SK-N-SH treated with all-trans-retinoic acid at 6 μM for 48 hours (cell line): ENCODE data around the gene SCCPDH.
A peak's percentile ranks its signal among the peaks of the same experiment; 100 is the strongest.

Experiments used
- ATAC-seq: fragments of 200-7000 bp; cut with Tn5 transposase; 3 replicates; pipeline ENCODE4 v1.9.1; 2020; ENCODE audit warnings: mild to moderate bottlenecking, moderate library complexity
- ARNTL ChIP-seq: fragments of 450-650 bp; formaldehyde crosslinking; IDR thresholded peaks from 2 replicates; pipeline ENCODE4 v1.5.0; 2020; ENCODE audit warnings: low read depth, mild to moderate bottlenecking, moderate library complexity, borderline replicate concordance
- CREB5 ChIP-seq: fragments of 250-450 bp; sonication (Bioruptor Pico); IDR thresholded peaks from 2 replicates; pipeline ENCODE4 v1.5.1; 2020; ENCODE audit warnings: low read depth, mild to moderate bottlenecking, moderate library complexity
- CSDC2 ChIP-seq: fragments of 250-450 bp; sonication (Bioruptor Pico); IDR thresholded peaks from 2 replicates; pipeline ENCODE4 v1.5.0; 2020; ENCODE audit warnings: mild to moderate bottlenecking, moderate library complexity
- CSRNP3 ChIP-seq: fragments of 250-450 bp; sonication (Bioruptor Pico); IDR thresholded peaks from 2 replicates; pipeline ENCODE4 v1.5.1; 2021; ENCODE audit warnings: mild to moderate bottlenecking, moderate library complexity
- ESRRG ChIP-seq: fragments of 250-450 bp; sonication (Bioruptor Pico); IDR thresholded peaks from 2 replicates; pipeline ENCODE4 v1.6.1; 2021; ENCODE audit warnings: mild to moderate bottlenecking
- GLIS3 ChIP-seq: fragments of 250-450 bp; sonication (Bioruptor Pico); IDR thresholded peaks from 2 replicates; pipeline ENCODE4 v1.5.0; 2020; ENCODE audit warnings: mild to moderate bottlenecking, moderate library complexity
- ISL1 ChIP-seq: fragments of 250-450 bp; sonication (Bioruptor Pico); IDR thresholded peaks from 2 replicates; pipeline ENCODE4 v2.1.2; 2022; ENCODE audit warnings: mild to moderate bottlenecking, moderate library complexity
- PATZ1 ChIP-seq: fragments of 250-450 bp; sonication (Bioruptor Pico); IDR thresholded peaks from 2 replicates; pipeline ENCODE4 v1.8.0; 2020; ENCODE audit warnings: mild to moderate bottlenecking, moderate library complexity, borderline replicate concordance
- POU6F1 ChIP-seq: fragments of 250-450 bp; sonication (Bioruptor Pico); IDR thresholded peaks from 2 replicates; pipeline ENCODE4 v1.8.0; 2021; ENCODE audit warnings: low read depth, mild to moderate bottlenecking, moderate library complexity, borderline replicate concordance
- PPARA ChIP-seq: fragments of 250-450 bp; sonication (Bioruptor Pico); IDR thresholded peaks from 2 replicates; pipeline ENCODE4 v1.5.0; 2020; ENCODE audit warnings: mild to moderate bottlenecking, borderline replicate concordance
- RARB ChIP-seq: fragments of 250-450 bp; sonication (Bioruptor Pico); IDR thresholded peaks from 2 replicates; pipeline ENCODE4 v1.8.0; 2021; ENCODE audit warnings: mild to moderate bottlenecking, moderate library complexity
- SNAI2 ChIP-seq: fragments of 250-450 bp; sonication (Bioruptor Pico); IDR thresholded peaks from 2 replicates; pipeline ENCODE4 v1.5.0; 2020; ENCODE audit warnings: mild to moderate bottlenecking, moderate library complexity
- TCF4 ChIP-seq: fragments of 250-450 bp; sonication (Bioruptor Pico); IDR thresholded peaks from 2 replicates; pipeline ENCODE4 v1.8.0; 2021; ENCODE audit warnings: mild to moderate bottlenecking, moderate library complexity, borderline replicate concordance
- TOX ChIP-seq: fragments of 250-450 bp; sonication (Bioruptor Pico); IDR thresholded peaks from 2 replicates; pipeline ENCODE4 v1.8.0; 2021; ENCODE audit warnings: mild to moderate bottlenecking, moderate library complexity, borderline replicate concordance
- TSHZ2 ChIP-seq: fragments of 250-450 bp; sonication (Bioruptor Pico); IDR thresholded peaks from 2 replicates; pipeline ENCODE4 v1.5.0; 2020; ENCODE audit warnings: mild to moderate bottlenecking, moderate library complexity
- ZC3H10 ChIP-seq: fragments of 250-450 bp; sonication (Bioruptor Pico); IDR thresholded peaks from 2 replicates; pipeline ENCODE4 v1.5.1; 2021; ENCODE audit warnings: mild to moderate bottlenecking, moderate library complexity
- ZFP3 ChIP-seq: fragments of 250-450 bp; sonication (Bioruptor Pico); IDR thresholded peaks from 2 replicates; pipeline ENCODE4 v1.5.0; 2020; ENCODE audit warnings: mild to moderate bottlenecking, moderate library complexity
- ZFP30 ChIP-seq: fragments of 450-650 bp; formaldehyde crosslinking; IDR thresholded peaks from 2 replicates; pipeline ENCODE4 v1.5.0; 2022; ENCODE audit warnings: mild to moderate bottlenecking, moderate library complexity
- ZNF565 ChIP-seq: fragments of 450-650 bp; formaldehyde crosslinking; conservative IDR thresholded peaks from 2 replicates; pipeline ENCODE4 v1.5.0; 2020; ENCODE audit warnings: low read depth, mild to moderate bottlenecking, moderate library complexity
- ZNF70 ChIP-seq: fragments of 450-650 bp; formaldehyde crosslinking; IDR thresholded peaks from 2 replicates; pipeline ENCODE4 v1.5.0; 2020; ENCODE audit warnings: mild to moderate bottlenecking, moderate library complexity

SCCPDH gene

GRCh38 chr1:246753670-246754535 lies 29.7 kb downstream of the SCCPDH start:
- no peak for TF ChIP-seq CSRNP3 (CRISPR knock-in tag)
- no peak for TF ChIP-seq RARB (CRISPR knock-in tag)
- peak; percentile 98 for ATAC-seq

GRCh38 chr1:246755419-246755818 lies 31.2 kb downstream of the SCCPDH start:
- TF ChIP-seq PPARA (no peak), ZFP30 (no peak), TSHZ2 (CRISPR knock-in tag) (no peak), ZC3H10 (no peak), CSRNP3 (CRISPR knock-in tag) (no peak), TOX (CRISPR knock-in tag) (no peak), PATZ1 (CRISPR knock-in tag) (no peak), ESRRG (CRISPR knock-in tag) (no peak), CSDC2 (CRISPR knock-in tag) (no peak), ISL1 (no peak), ZNF565 (CRISPR knock-in tag) (no peak), ZNF70 (no peak), ARNTL (CRISPR knock-in tag) (no peak), TCF4 (CRISPR knock-in tag) (no peak), SNAI2 (no peak), ZFP3 (CRISPR knock-in tag) (no peak), GLIS3 (CRISPR knock-in tag) (no peak), RARB (CRISPR knock-in tag) (no peak), POU6F1 (CRISPR knock-in tag) (no peak), CREB5 (CRISPR knock-in tag) (no peak)
- ATAC-seq: no peak
